ENCODE results near the gene SPRED1.

SPRED1 gene

DNA sequence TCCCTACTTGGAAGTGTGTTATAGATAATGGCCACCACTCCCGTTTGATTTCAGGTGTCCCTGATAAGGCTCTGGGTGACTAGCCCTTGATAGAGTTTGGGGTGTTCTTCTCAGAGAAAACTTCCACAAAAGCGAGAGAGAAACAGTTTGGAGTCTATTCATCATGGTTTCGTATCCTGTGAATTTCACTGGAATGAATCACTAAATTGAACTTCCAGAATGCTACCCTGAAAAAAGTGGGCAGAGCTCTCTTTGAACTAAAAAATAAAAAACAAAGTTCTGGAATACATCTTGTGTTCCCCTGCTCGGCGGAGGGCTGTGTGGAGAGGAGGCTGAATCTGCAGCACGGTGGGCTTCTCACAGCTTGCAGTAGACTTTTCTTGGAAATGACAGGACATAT lies 148.5 kb downstream of the SPRED1 start:
- Histone ChIP-seq H3K27ac (replicated peaks) (no peak overlapping the region), H3K4me3 (replicated peaks; ENCODE audit: insufficient read depth, low read length) (no peak overlapping the region), H3K27me3 (ENCODE audit: insufficient read depth, poor library complexity, severe bottlenecking) (no peaks in the 10 kb centered on the region)
- DNase-seq (ENCODE audit: low read depth in 1 of 2, low spot score in 1 of 2) = no peak
- TF ChIP-seq, protein P1, sequence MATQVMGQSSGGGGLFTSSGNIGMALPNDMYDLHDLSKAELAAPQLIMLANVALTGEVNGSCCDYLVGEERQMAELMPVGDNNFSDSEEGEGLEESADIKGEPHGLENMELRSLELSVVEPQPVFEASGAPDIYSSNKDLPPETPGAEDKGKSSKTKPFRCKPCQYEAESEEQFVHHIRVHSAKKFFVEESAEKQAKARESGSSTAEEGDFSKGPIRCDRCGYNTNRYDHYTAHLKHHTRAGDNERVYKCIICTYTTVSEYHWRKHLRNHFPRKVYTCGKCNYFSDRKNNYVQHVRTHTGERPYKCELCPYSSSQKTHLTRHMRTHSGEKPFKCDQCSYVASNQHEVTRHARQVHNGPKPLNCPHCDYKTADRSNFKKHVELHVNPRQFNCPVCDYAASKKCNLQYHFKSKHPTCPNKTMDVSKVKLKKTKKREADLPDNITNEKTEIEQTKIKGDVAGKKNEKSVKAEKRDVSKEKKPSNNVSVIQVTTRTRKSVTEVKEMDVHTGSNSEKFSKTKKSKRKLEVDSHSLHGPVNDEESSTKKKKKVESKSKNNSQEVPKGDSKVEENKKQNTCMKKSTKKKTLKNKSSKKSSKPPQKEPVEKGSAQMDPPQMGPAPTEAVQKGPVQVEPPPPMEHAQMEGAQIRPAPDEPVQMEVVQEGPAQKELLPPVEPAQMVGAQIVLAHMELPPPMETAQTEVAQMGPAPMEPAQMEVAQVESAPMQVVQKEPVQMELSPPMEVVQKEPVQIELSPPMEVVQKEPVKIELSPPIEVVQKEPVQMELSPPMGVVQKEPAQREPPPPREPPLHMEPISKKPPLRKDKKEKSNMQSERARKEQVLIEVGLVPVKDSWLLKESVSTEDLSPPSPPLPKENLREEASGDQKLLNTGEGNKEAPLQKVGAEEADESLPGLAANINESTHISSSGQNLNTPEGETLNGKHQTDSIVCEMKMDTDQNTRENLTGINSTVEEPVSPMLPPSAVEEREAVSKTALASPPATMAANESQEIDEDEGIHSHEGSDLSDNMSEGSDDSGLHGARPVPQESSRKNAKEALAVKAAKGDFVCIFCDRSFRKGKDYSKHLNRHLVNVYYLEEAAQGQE (IDR thresholded peaks at IDR 0.05; ENCODE audit: insufficient replicate concordance, low read depth) = no peak
- TF ChIP-seq, protein P2, sequence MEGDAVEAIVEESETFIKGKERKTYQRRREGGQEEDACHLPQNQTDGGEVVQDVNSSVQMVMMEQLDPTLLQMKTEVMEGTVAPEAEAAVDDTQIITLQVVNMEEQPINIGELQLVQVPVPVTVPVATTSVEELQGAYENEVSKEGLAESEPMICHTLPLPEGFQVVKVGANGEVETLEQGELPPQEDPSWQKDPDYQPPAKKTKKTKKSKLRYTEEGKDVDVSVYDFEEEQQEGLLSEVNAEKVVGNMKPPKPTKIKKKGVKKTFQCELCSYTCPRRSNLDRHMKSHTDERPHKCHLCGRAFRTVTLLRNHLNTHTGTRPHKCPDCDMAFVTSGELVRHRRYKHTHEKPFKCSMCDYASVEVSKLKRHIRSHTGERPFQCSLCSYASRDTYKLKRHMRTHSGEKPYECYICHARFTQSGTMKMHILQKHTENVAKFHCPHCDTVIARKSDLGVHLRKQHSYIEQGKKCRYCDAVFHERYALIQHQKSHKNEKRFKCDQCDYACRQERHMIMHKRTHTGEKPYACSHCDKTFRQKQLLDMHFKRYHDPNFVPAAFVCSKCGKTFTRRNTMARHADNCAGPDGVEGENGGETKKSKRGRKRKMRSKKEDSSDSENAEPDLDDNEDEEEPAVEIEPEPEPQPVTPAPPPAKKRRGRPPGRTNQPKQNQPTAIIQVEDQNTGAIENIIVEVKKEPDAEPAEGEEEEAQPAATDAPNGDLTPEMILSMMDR (IDR thresholded peaks at IDR 0.05; ENCODE audit: insufficient read depth, low read length) = no peak
- TF ChIP-seq GABPA (IDR thresholded peaks at IDR 0.05; ENCODE audit: low read depth) (no peak), SPI1 (IDR thresholded peaks at IDR 0.05; ENCODE audit: borderline replicate concordance, low read depth) (no peak), POLR2AphosphoS5 (IDR thresholded peaks at IDR 0.05; ENCODE audit: low read depth) (no peak)

DNA sequence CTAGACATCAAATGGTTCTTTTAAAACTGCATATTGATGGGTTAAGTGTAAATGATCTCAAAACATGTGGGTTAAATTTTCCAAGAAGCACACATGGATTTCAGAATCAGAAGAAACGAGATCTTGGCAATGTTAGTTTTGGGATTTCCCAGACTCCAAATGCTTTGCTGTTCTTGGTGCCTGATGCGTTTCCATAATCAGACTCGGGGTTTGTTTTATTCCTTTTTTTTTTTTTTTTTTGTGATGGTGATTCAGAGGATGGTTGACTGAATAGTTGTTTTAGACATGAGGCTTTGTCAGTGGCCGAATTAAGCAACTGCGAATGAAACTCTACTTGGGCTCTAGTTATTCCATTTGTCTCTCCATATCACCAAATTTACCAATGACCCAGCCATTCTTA lies 149.1 kb downstream of the SPRED1 start:
- no peak for TF ChIP-seq SPI1 (IDR thresholded peaks at IDR 0.05; ENCODE audit: borderline replicate concordance, low read depth)
- TF ChIP-seq, protein P1 (IDR thresholded peaks at IDR 0.05; ENCODE audit: insufficient replicate concordance, low read depth) = no peak
- TF ChIP-seq, protein P2 (IDR thresholded peaks at IDR 0.05; ENCODE audit: insufficient read depth, low read length) = no peak
- TF ChIP-seq GABPA (IDR thresholded peaks at IDR 0.05; ENCODE audit: low read depth) = no peak
- no peak for TF ChIP-seq POLR2AphosphoS5 (IDR thresholded peaks at IDR 0.05; ENCODE audit: low read depth)
- Histone ChIP-seq H3K27ac (replicated peaks) (no peak overlapping the region), H3K27me3 (ENCODE audit: insufficient read depth, poor library complexity, severe bottlenecking) (no peaks in the 10 kb centered on the region), H3K4me3 (replicated peaks; ENCODE audit: insufficient read depth, low read length) (no peak overlapping the region)
- no peak for DNase-seq (ENCODE audit: low read depth in 1 of 2, low spot score in 1 of 2)

DNA sequence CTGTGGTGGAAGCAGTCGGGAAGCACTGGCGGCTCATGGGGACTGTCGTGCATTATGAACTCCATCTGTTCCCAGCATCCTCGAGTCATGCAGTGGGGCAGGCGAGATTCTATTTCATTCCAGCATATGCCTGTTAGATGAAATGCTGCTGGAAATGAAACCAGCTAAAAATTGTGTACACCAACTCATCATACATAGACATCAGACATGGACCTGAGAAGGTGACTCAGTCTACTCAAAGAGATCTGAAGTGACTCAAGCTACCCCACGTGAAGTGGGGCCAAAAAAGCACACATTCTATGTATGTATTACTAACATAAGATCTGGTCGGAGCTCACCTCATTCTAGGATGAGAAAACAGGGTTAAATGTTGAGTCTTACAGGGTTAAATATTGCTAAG lies 153.8 kb downstream of the SPRED1 start:
- TF ChIP-seq GABPA (IDR thresholded peaks at IDR 0.05; ENCODE audit: low read depth) (no peak), POLR2AphosphoS5 (IDR thresholded peaks at IDR 0.05; ENCODE audit: low read depth) (no peak), SPI1 (IDR thresholded peaks at IDR 0.05; ENCODE audit: borderline replicate concordance, low read depth) (no peak)
- TF ChIP-seq, protein P1 (IDR thresholded peaks at IDR 0.05; ENCODE audit: insufficient replicate concordance, low read depth) = no peak
- TF ChIP-seq, protein P2 (IDR thresholded peaks at IDR 0.05; ENCODE audit: insufficient read depth, low read length) = no peak
- no peak overlapping the region for H3K4me3 ChIP-seq (replicated peaks; ENCODE audit: insufficient read depth, low read length)
- H3K27me3 ChIP-seq (ENCODE audit: insufficient read depth, poor library complexity, severe bottlenecking) = no peaks in the 10 kb centered on the region
- DNase-seq (ENCODE audit: low read depth in 1 of 2, low spot score in 1 of 2) = no peak
- H3K27ac ChIP-seq (replicated peaks) = no peak overlapping the region

Measured in HL-60 (cell line).